Measurements from ENCODE around the gene PRMT3. TPM values are rescaled to one million over a fixed set of nuclear protein-coding genes. Genes with fewer than 3 reads are reported as not detected.

Gene PRMT3
- total RNA-seq, 1 donor from 2014 or later: 17.7 TPM

DNA sequence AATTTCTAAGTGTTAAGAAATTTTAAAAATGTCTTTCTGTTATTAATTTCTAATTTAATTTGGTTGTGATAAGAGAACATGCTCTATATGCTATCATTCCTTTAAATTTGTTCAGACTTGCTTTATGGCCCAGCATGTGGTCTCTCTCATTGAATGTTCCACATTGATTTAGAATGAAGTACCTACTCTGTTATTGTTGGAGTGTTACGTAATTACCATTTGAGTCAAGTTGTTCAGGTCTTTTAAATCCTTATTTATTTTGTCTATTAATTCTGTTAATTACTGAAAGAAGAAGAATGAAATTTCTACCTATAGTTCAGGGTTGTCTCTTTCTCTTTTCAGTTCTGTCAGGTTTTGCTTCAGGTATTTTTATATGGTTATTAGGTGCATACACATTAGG is 57.0 kb downstream of the PRMT3 start:
- Histone ChIP-seq H3K27me3 (no peaks in the 10 kb centered on the region), H3K4me1 (no peaks in the 10 kb centered on the region), H3K36me3 (no peaks in the 10 kb centered on the region), H3K9me3 (no peaks in the 10 kb centered on the region), H3K27ac (no peak overlapping the region), H3K4me3 (no peak overlapping the region)
- no peak for DNase-seq (ENCODE audit: extremely low spot score in 2 of 2)
- TF ChIP-seq POLR2AphosphoS5 (IDR thresholded peaks at IDR 0.05; ENCODE audit: insufficient read depth in 1 of 2, low read depth in 1 of 2): no peak
- TF ChIP-seq, protein P1, sequence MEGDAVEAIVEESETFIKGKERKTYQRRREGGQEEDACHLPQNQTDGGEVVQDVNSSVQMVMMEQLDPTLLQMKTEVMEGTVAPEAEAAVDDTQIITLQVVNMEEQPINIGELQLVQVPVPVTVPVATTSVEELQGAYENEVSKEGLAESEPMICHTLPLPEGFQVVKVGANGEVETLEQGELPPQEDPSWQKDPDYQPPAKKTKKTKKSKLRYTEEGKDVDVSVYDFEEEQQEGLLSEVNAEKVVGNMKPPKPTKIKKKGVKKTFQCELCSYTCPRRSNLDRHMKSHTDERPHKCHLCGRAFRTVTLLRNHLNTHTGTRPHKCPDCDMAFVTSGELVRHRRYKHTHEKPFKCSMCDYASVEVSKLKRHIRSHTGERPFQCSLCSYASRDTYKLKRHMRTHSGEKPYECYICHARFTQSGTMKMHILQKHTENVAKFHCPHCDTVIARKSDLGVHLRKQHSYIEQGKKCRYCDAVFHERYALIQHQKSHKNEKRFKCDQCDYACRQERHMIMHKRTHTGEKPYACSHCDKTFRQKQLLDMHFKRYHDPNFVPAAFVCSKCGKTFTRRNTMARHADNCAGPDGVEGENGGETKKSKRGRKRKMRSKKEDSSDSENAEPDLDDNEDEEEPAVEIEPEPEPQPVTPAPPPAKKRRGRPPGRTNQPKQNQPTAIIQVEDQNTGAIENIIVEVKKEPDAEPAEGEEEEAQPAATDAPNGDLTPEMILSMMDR (IDR thresholded peaks at IDR 0.05): no peak
- no peak for TF ChIP-seq POLR2A (IDR thresholded peaks at IDR 0.05)
- intact Hi-C loops (cut with DNase I): no loop called here

GRCh38 chr11:20448834-20449233 is 61.3 kb downstream of the PRMT3 start:
- no peaks in the 10 kb centered on the region for H3K27me3 ChIP-seq
- no peaks in the 10 kb centered on the region for H3K4me1 ChIP-seq
- TF ChIP-seq POLR2AphosphoS5 (IDR thresholded peaks at IDR 0.05; ENCODE audit: insufficient read depth in 1 of 2, low read depth in 1 of 2) (no peak), POLR2A (IDR thresholded peaks at IDR 0.05) (no peak)
- TF ChIP-seq, protein P1 (IDR thresholded peaks at IDR 0.05): no peak
- no peak overlapping the region for H3K4me3 ChIP-seq
- DNase-seq (ENCODE audit: extremely low spot score in 2 of 2): no peak
- H3K27ac ChIP-seq: no peak overlapping the region
- intact Hi-C loops (cut with DNase I): no loop called here
- H3K9me3 ChIP-seq: no peaks in the 10 kb centered on the region
- no peaks in the 10 kb centered on the region for H3K36me3 ChIP-seq

DNA sequence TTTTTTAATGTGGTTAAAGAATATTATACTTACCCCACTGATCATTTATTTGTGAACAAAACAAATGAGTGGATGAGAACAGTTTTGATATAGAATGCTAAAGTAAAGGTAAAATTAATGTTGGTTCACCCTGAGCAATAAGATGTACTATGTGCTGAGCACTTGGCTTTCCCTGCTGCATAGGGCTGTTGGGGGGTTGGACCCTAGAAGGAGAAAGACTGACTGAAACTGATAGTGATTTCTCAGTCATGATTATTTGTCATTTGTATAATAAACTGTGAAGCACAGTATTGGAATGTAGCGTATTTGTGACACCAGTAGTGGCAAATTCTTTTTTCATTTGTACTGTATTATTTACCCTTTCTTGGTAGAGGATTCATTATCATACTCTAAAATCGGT is 63.3 kb downstream of the PRMT3 start:
- H3K4me3 ChIP-seq: no peak overlapping the region
- intact Hi-C loops (cut with DNase I): no loop called here
- H3K27me3 ChIP-seq: no peaks in the 10 kb centered on the region
- H3K4me1 ChIP-seq: no peaks in the 10 kb centered on the region
- H3K36me3 ChIP-seq: no peaks in the 10 kb centered on the region
- H3K27ac ChIP-seq: no peak overlapping the region
- no peaks in the 10 kb centered on the region for H3K9me3 ChIP-seq
- DNase-seq (ENCODE audit: extremely low spot score in 2 of 2): no peak
- TF ChIP-seq, protein P1 (IDR thresholded peaks at IDR 0.05): no peak
- TF ChIP-seq POLR2AphosphoS5 (IDR thresholded peaks at IDR 0.05; ENCODE audit: insufficient read depth in 1 of 2, low read depth in 1 of 2) (no peak), POLR2A (IDR thresholded peaks at IDR 0.05) (no peak)

DNA sequence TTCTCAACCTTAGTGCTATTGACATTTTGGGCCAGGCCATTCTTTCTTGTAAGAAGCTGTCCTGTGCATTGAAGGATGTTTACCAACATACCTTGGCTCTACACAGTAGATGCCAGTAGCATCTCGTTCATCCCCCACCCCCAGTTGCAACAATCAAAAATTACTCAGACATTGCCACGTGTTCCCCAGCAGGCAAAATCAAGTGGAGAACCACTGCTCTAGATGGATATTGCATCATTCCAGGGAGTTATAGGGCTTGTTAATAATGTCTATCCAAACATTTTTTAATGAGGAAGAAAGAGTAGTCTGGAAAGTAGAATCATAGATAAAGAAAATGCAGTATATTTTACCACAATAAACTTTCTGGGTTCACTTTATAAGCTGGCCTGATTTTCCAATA is 64.1 kb downstream of the PRMT3 start:
- no peak for TF ChIP-seq POLR2AphosphoS5 (IDR thresholded peaks at IDR 0.05; ENCODE audit: insufficient read depth in 1 of 2, low read depth in 1 of 2)
- TF ChIP-seq POLR2A (IDR thresholded peaks at IDR 0.05): no peak
- TF ChIP-seq, protein P1 (IDR thresholded peaks at IDR 0.05): no peak
- Histone ChIP-seq H3K27ac (no peak overlapping the region), H3K9me3 (no peaks in the 10 kb centered on the region), H3K4me3 (no peak overlapping the region), H3K4me1 (no peaks in the 10 kb centered on the region), H3K36me3 (no peaks in the 10 kb centered on the region), H3K27me3 (no peaks in the 10 kb centered on the region)
- DNase-seq (ENCODE audit: extremely low spot score in 2 of 2): no peak
- intact Hi-C loops (cut with DNase I): no loop called here

- TF ChIP-seq POLR2A (IDR thresholded peaks at IDR 0.05): no peak
- no peak for TF ChIP-seq POLR2AphosphoS5 (IDR thresholded peaks at IDR 0.05; ENCODE audit: insufficient read depth in 1 of 2, low read depth in 1 of 2)
- TF ChIP-seq, protein P1 (IDR thresholded peaks at IDR 0.05): no peak
- Histone ChIP-seq H3K27ac (no peak overlapping the region), H3K9me3 (no peaks in the 10 kb centered on the region), H3K4me3 (no peak overlapping the region), H3K36me3 (no peaks in the 10 kb centered on the region), H3K4me1 (no peaks in the 10 kb centered on the region), H3K27me3 (no peaks in the 10 kb centered on the region)
- DNase-seq (ENCODE audit: extremely low spot score in 2 of 2): no peak
- intact Hi-C loops (cut with DNase I): no loop called here
Observed at GRCh38 chr11:20452585-20452984, 65.1 kb downstream of the PRMT3 start.
